HG02642 (cell line): ENCODE data around the gene MACROD2.

Source experiments
- ATAC-seq: cut with Tn5 transposase; IDR thresholded peaks from one replicate; pipeline ENCODE4 v1.9.1; 2021; ENCODE audit warnings: mild to moderate bottlenecking; ENCODE audit not compliant: unreplicated experiment, poor library complexity

MACROD2 gene

DNA sequence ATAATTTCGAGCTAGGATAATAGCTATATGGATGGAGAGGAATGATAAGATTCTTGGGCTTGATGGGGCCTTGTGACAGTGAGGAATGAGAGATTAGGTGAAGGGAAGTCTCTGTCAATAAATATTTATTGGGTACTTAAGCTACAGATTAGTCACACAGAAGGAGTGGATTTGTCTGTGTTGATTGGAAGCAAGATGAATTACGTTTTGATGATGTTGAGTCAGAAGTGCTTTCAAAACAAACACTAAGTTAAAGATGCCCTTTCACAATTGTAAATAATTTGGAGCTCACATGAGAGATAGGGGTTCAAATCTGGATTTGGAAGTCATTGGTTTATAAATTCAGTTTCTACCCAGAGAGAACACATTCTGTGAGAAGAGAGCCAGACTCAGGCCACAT is 1743.7 kb downstream of the MACROD2 start:
- ATAC-seq, result no peak

DNA sequence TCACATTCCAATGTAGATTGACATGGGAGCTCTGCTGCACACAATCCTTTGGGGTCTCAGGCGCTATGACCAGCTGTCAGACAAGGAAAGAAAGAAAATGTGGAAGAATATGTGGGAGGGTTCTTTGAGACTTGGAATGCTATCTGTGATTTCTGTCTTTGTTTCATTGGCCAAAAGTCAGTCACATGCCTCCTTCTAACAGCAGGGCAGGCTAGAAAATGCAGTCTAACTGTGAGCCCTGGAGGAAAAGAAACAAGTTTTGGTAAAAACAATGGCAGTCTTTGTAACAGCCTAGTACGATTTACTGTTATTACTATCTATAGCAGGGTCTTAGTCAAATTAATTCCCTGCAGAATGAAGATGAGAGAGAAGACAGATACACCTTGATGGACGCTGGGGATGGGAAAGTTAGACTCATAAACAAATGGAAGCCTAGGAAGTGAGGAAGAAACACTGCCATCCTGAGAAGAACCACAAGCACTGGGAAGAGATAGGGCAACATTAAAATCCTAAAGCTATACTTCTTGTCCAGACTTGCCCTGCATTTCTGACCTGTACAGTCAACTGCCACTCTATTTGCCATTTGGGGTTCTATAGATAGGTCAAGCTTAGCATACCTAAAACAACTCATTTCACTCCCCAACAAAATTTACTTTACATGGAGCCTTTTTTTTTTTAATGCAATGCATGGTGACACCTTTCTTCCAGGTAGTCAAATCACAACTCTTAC is 1744.9 kb downstream of the MACROD2 start:
- ATAC-seq, result no peak

DNA sequence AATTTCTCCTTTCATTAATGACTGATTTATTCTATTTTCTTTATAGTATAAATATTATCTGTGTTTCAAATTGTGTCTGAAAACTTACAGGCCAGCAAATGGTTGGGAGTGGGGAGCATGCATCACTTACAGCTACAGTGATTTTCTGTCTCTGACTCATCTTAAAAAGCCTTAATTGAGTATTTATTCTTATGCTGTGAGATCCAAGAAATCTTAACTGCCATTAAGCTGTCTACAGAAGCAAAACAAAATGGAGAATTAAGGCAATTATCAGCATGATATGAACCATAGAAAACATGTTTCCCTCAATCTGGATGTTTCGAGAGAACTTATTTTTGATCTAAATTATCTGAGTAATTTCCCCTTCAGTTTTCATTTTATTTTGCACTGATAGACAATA is 1746.8 kb downstream of the MACROD2 start:
- ATAC-seq, result no peak

DNA sequence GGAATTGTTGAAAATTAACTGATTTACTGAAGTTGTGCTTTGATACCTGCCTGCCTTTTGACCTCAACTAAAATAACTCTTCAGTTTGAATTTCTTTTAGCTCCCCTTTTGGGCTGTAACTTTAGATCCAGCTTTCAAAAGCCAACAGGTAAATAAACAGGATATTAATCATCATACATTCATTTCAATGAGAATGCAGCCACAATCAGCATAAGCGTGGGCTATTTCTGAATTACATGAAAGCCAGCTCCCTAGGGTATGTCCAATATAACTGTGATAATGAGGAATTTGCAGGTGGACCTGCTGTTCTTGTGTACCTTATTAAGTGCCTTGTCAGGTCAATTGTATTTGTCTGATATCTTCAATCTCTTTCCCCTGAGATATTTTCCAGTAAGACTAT is 1747.3 kb downstream of the MACROD2 start:
- no peak for ATAC-seq

DNA sequence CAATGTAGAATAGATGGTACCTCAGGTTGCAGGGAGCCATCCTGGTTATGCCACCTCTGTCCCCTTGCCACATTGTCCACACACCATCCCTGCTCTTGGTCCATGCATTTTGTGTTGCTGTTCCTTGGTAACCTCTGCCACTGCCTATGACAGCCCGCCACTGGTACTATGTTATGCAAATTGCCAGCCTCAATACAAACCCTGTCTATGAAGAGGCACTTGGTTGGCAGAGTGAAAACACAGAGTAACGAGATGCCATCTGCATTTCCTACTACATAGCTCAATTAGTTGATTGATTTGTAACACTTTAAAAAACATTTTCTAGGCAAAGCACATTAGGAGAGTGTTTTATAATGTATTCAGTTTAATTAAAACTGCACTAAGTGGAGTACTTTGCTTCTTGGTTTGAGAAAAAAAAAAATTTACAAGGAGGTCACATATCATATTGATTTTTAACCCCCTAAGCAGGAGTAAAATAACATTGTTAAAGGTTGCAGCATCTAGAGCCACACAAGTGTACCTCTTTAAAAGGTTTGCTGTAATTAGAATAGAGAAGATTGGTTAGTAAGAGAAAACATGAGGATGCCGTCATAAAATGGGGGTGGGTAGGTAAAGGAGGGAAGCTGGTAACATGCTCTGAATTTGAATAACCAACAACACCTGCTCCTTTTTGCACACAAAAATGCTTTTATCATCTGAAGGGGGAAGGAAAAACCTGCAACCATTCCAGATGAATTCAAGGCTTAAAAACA is 1760.9 kb downstream of the MACROD2 start:
- ATAC-seq, result no peak

DNA sequence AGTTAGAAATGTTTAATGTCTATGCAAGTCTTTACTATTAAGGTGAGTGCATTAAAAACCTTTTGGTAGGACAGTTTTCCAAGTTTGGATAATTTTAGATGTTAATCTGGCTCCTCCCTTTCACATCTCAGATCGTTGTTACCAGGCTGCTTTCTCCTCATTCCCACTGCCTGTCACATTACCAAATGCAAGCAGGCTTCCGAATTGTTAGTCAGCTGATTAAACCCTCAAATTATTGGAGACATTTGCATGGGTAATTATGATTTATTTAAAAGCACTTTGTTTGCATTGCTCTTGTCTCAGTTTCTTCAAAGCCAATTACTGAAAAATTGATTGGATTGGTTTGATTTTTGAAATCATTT is 1761.4 kb downstream of the MACROD2 start:
- ATAC-seq, result no peak

DNA sequence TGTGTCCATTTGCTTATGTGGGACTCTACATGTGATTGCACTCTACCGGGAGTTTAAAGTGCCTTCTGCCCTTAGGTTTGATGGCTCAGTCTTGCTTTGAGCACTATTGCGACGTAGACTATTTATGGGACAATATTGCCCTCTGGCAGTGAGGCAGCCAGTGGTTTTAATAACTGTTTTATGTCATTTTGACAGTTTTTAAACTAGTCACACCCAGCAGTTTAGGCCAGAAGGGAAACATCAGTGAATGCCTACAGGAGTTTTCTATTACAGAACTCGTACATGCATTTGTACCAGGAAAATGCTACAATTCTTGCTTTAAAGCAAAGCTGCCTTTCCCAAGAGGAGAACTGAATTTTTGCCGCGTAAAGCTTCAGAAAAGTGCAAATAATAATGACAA is 1764.3 kb downstream of the MACROD2 start:
- ATAC-seq, result no peak

DNA sequence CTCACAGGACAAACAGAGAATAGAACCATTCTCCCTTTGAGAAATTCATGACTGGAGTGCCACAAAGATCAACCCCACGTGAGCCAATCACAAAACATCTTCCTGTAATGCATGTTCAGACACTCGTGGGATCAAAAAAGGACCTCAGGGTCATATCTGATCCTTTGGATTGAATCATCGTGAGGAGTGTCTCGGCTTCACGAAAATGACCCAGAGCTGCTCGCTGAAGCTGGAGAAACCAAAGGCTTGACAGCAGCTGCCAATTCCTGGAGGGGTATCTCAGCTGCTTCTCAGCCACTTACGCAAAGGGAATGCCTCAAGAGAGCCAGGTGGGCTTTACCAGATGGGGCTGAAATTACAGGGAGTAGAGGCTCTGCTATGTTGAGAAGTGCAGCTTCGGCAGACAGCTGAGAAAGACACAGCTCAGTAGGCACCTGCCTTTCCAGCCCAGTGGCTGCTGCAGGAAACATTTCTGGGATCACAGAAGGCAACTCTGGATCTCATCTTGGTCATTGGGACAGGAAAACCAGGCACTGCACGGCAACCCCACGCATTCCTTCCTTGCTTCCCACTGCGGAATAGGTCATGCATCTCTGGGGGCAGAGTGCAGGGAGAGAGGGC is 1764.8 kb downstream of the MACROD2 start:
- ATAC-seq, result no peak

DNA sequence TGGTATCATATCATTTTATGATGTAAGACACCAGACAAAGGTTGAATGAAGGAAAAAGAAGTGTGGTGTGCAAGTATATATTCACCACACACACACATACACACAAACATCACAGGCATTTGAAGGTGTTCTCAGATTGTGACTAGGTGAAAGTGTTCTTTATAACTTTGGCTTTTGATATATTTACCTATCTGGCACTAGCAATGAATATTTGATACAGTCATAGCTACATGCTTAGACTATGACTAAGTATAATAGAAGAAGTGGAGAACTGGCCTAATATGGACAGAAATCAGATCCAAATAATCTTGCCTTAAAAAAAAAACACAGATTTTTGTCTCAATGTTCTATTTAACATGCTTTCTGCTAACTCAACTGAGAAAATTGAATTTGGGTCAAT is 1768.0 kb downstream of the MACROD2 start:
- ATAC-seq, result no peak

DNA sequence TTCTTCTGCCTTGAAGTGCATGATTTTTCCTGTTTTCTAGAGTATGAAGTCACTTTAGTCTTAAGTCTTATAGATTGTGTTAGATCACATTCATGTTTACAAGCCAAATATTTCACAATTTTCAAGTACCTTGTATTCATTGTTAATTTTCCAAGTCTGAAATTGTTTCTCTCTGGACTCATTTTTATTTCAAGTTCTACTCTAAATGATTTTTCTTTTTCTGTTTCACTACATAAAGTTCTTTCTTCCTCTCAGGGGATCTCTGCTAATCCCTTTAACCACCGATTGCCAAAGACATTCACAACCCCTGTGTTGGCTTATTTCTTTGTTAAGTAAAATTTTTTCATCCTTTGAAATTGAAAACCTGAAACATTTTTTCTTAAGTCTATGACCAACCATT is 1772.3 kb downstream of the MACROD2 start:
- no peak for ATAC-seq

DNA sequence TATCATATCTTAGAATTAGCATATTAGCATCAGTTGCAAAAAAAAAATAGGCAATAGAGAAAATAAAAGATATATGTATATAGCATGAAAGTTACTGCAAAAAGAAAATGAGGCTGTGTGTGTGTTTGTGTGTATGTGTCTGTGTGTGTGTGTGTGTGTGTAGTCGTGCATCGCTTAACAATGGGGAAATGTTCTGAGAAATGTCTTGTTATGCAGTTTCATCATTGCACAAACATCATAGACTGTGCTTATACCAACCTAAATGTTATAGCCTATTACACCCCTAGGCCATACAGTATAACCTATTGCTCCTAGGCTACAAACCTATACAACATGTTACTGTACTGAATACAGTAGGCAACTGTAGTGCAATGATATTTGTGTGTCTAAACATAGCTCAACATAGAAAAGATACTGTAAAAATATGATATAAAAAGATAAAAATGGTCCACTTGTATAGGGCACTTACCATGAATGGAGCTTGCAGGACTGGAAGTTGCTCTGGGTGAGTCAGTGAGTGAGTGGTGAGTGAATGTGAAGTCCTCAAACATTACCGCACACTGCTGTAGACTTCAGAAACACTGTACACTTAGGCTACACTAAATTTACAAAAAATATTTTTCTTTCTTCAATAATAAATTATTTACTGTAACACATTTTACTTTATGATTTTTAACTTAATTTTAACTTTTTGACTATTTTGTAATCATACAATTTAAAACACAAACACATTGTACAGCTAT is 1772.9 kb downstream of the MACROD2 start:
- no peak for ATAC-seq

DNA sequence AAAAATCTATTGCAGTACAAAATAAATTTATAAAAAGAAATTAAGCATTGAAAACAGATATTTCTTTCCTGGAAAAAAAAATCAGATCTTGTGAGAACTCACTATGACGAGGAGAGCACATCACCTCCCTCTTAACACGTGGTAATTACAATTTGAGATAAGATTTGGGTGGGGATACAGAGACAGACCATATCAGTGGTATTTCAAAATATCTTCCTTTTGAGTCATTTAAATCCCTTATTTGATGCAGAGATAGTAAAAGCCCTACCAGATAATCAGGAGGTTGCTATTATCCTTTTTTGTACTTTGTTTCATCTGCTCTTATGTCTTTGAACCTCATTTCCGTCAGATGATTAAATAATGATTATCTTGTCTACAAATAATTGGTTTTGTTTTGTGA is 1777.5 kb downstream of the MACROD2 start:
- ATAC-seq, result no peak

DNA sequence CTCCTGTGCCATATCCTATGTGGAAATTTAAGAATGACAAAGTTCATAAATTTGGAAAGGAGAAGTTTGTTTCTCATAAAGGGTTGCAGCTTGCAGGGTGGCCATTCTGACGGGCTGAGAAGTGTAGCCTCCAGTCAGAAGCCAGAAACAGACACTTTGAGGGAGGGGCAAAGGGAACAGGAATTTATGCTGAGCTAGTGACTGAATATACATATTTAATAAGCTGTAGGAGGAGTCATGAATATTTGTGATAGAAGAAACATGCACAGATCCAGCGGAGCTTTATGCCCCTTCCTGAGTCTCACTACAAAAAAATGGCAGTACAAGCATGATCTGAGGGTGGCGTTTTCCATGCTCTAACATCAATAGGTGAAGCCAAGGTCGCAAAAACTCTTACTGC is 1779.6 kb downstream of the MACROD2 start:
- ATAC-seq, result no peak

DNA sequence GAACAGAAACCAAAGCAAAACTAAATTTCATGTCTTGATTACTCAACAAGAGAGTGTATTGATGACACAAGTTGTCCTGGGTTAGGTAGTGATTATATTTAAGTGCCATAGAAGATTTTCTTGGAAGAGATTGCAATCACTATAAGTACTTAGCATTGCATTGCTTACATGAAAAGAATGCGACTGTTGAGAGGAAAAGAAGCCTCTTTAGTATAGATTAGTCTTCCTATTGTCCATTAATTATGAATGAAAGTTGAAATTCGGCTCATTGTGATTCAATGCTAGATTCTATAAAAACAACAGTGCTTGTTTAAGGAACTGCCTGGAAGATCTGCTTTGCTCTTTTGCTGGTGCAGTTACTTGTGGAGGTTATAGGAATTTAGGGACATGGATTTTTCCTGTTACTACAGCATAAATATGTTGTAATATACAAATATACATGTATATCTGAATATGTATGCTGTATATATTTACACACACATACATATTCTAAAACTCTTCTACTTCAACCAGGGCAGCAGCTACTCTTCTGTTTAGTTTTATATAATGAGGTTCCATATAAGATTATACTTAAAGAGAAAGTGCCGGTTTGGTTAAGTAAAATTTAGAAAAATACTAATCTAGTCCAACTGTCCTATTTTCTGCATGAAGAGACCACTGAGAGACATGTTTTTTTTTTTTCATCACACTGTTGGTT is 1781.6 kb downstream of the MACROD2 start:
- no peak for ATAC-seq

DNA sequence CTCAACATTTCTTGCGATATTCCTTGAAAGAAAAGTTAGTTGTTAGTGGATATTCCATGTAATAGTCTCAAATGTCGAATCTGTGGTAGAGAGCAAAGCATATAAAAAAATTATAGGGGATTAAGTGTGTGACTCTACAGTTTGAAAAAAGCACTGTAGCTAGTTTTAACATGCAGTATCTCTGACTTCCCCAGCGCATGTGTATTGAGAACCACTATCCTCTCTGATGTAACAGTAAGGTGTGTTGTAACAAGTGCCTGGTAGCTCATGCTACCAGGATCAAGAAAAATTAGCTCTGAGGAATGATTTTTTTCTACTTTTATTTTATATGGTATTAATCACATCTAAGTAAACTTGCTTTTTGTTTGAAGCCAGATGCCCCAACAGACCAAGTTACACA is 1788.7 kb downstream of the MACROD2 start:
- ATAC-seq, result no peak

DNA sequence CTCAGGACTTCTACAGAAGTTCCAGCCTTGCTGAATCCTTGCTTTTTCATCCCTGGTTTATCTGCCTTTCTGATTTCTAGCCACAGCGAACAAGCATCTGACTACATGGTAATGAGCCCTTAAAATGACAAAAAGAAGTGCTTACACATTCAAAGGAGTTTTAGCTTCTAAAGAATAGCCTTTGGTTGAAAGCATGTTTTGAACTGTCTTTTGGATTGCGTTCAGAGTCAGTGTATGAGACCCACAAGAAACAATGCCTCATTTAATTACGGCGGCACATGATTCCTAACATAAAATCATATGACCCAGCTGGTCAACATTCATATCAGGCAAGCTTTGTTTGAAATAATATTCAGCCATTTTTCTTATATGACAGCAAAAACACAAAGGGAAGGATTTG is 1793.8 kb downstream of the MACROD2 start:
- no peak for ATAC-seq

DNA sequence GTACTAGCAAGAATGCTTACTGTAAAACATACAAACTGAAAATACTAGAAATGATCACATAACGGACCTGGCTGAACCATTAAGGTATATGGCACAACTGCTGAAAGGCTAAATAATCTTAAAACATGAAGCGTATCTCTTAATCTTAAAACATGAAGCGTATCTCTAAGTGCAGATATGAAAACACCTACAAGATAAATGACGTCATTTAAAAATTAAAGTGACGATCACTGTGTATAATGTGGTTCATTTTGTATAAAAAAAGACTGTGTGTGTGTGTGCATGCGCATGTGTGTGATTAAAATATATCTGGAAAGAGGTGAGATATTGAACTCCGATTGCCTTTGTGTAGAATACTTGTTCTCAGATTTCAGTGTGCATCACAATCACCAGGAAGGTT is 1797.5 kb downstream of the MACROD2 start:
- ATAC-seq, result no peak

DNA sequence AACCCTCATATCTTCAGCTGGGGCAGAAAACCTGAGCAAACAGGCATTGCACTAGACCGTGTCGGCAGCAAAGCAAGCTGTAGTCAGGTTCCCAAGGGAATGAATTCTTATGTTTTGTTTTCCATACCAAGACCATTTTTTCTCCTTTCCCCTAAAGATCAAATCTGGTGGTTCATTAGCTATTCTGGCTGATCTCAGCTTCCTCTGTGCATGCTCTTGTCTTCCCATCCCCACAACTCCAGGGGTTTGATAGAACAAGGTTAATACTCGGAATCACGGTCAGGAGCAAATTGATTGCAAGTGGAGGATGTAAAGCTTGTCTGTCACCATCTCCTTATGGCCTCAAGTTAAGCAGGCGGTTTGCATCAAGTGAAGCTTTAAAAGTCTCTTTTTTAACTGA is 1799.1 kb downstream of the MACROD2 start:
- ATAC-seq, result no peak

DNA sequence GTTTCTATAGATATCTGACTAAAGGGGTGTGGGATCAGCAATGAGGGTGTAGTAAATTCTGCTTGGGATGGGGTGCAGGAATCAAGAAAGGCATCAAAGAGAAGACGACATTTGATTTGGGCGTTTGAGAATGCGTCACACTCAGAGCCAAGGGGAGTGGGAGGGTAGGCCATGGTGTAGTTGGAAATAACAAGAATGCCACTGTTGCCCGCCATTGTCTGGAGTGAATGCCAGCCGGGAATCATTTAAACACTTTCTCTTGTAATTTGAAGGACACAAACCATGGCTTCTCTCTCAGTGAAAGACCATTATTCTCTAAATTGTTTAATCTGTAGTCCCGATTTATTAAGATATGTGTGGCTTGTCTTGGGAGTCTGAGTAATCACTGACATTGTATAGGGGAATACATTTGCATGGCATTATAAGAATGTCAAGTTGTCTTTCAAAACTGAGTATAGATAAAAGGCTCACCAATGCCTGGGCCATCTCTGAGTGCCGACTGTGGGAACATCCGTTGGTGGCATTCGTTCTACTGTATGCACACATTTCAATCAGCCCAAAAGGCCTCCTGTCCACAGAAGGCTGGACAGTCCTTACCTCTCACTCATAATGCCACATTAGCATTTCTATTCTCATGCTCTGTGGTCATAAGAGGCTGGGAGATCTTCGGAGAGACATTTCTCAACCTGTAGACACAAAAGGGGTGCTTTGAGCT is 1800.1 kb downstream of the MACROD2 start:
- no peak for ATAC-seq

DNA sequence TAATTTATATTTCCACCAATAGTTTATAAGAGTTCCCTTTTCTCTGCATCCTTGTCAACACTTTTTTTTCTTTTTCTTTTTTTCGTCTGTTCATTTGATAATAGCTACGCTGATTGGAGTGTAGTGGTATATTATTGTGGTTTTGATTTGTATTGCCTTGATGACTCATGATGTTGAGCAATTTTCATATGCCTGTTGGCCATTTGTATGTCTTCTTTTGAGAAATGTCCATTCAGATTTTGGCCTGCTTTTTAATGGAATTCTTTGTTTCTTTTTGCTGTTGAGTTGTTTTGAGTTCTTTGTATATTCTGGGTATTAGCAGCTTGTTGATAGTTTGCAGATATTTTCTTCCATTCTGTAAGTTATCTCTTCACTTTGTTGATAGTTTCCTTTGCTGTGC is 1804.6 kb downstream of the MACROD2 start:
- ATAC-seq, result no peak
